K562 (cell line): ENCODE results near the gene TLE6. TPM values are rescaled to one million over a fixed set of nuclear protein-coding genes. Genes with fewer than 3 reads are reported as not detected.

Source experiments
- AFF4 ChIP-seq: sonication (generic); formaldehyde crosslinking; IDR thresholded peaks from 2 replicates; pipeline ENCODE4 v1.8.0; 2023; ENCODE audit warnings: mild to moderate bottlenecking, missing genetic modification reagents
- CHD1 ChIP-seq: fragments of 200-600 bp; sonication (generic); IDR thresholded peaks from one replicate; pipeline ENCODE4 v1.6.1; 2012; ENCODE audit warnings: mild to moderate bottlenecking, moderate library complexity, low read length, inconsistent platforms
- CSDE1 ChIP-seq, 2 experiments: fragments of 450-650 bp; IDR thresholded peaks; 2 replicates each; pipeline ENCODE4 v1.6.1; 2016; ENCODE audit warnings: mild to moderate bottlenecking in 1 of 2
- FIP1L1 ChIP-seq: fragments of 200-400 bp; formaldehyde crosslinking; IDR thresholded peaks from 2 replicates; pipeline ENCODE4 v1.6.1; 2018; ENCODE audit warnings: mild to moderate bottlenecking, low read depth, low read length; ENCODE audit not compliant: poor library complexity, severe bottlenecking
- HINFP ChIP-seq: fragments of 450-650 bp; conservative IDR thresholded peaks from 2 replicates; pipeline ENCODE4 v1.6.1; 2016; ENCODE audit warnings: missing genetic modification characterization, low read depth, mild to moderate bottlenecking, control low read depth, missing compliant biosample characterization
- HMGN3 ChIP-seq: IDR thresholded peaks from 2 replicates; pipeline ENCODE4 v1.6.1; 2011; ENCODE audit warnings: borderline replicate concordance, low read depth, mild to moderate bottlenecking, mixed read lengths, low read length; ENCODE audit not compliant: insufficient read length; ENCODE audit errors: extremely low read depth
- MAFF ChIP-seq: IDR thresholded peaks from 2 replicates; pipeline ENCODE4 v1.6.1; 2012; ENCODE audit warnings: low read length, improper control_type of control experiment
- MBD2 ChIP-seq: sonication (generic); IDR thresholded peaks from 2 replicates; pipeline ENCODE4 v1.6.1; 2016; ENCODE audit warnings: low read depth, borderline replicate concordance
- MEIS2 ChIP-seq: fragments of 450-650 bp; IDR thresholded peaks from 2 replicates; pipeline ENCODE4 v1.6.1; 2014; ENCODE audit warnings: mild to moderate bottlenecking; ENCODE audit not compliant: partially characterized antibody
- MYNN ChIP-seq, 2 experiments: sonication (generic); formaldehyde crosslinking in 1 of 2; IDR thresholded peaks; 2 replicates each; pipeline versions ENCODE4 v1.5.0 to v1.6.1; 2016 to 2020; ENCODE audit warnings: antibody characterized with exemption in 1 of 2, missing genetic modification reagents in 1 of 2
- NCOR1 ChIP-seq: fragments of 450-650 bp; IDR thresholded peaks from 2 replicates; pipeline ENCODE4 v1.6.1; 2016; ENCODE audit warnings: mild to moderate bottlenecking, moderate library complexity
- POLR2A ChIP-seq: fragments of 450-650 bp; conservative IDR thresholded peaks from 2 replicates; pipeline ENCODE4 v1.6.1; 2016
- SETDB1 ChIP-seq: IDR thresholded peaks from one replicate; pipeline ENCODE4 v1.6.1; 2012; ENCODE audit warnings: low read length, control low read depth, inconsistent platforms
- SPI1 ChIP-seq: IDR thresholded peaks from 2 replicates; pipeline ENCODE4 v1.6.1; 2011; ENCODE audit warnings: low read depth, low read length, control low read depth, borderline replicate concordance
- SRSF9 ChIP-seq: fragments of 200-400 bp; formaldehyde crosslinking; IDR thresholded peaks from 2 replicates; pipeline ENCODE4 v1.6.1; 2017; ENCODE audit warnings: low read depth, low read length, borderline replicate concordance
- TAL1 ChIP-seq: fragments of 450-650 bp; IDR thresholded peaks from 2 replicates; pipeline ENCODE4 v1.6.1; 2016; ENCODE audit warnings: mild to moderate bottlenecking
- TCF7 ChIP-seq: sonication (generic); IDR thresholded peaks from 2 replicates; pipeline ENCODE4 v1.6.1; 2016; ENCODE audit warnings: antibody characterized with exemption, borderline replicate concordance
- TCF7L2 ChIP-seq: fragments of 150-350 bp; IDR thresholded peaks from 2 replicates; pipeline ENCODE4 v1.6.1; 2016; ENCODE audit warnings: low read depth, mild to moderate bottlenecking, low read length, moderate library complexity
- TFE3 ChIP-seq: fragments of 450-650 bp; formaldehyde crosslinking; IDR thresholded peaks from 2 replicates; pipeline ENCODE4 v1.4.0; 2020; ENCODE audit warnings: mild to moderate bottlenecking, mixed read lengths
- TRIM24 ChIP-seq, 2 experiments: fragments of 450-650 bp; IDR thresholded peaks; 2 replicates each; pipeline ENCODE4 v1.6.1; 2016
- ZFP30 ChIP-seq: fragments of 250-450 bp; sonication (Bioruptor Pico); IDR thresholded peaks from 2 replicates; pipeline ENCODE4 v1.8.0; 2022; ENCODE audit warnings: moderate library complexity, mild to moderate bottlenecking, inconsistent platforms, borderline replicate concordance
- ZNF133 ChIP-seq: fragments of 250-450 bp; sonication (Bioruptor Pico); IDR thresholded peaks from 2 replicates; pipeline ENCODE4 v1.4.0; 2020; ENCODE audit warnings: mild to moderate bottlenecking
- ZNF24 ChIP-seq: fragments of 450-650 bp; IDR thresholded peaks from 2 replicates; pipeline ENCODE4 v1.6.1; 2016
- ZNF586 ChIP-seq: fragments of 450-650 bp; formaldehyde crosslinking; conservative IDR thresholded peaks from 2 replicates; pipeline ENCODE4 v1.4.0; 2020; ENCODE audit warnings: mild to moderate bottlenecking, moderate library complexity
- polyA plus RNA-seq, 8 experiments: library from polyadenylated mRNA; depleted of rRNA in 4 of 8; stranded (reverse) in 5 of 8; unstranded in 3 of 8; fragments of >200 nt; fragmentation: Nextera tagmentation in 2 of 8; fragmentation: Illumina TruSeq in 1 of 8; extraction: Ambion mirVana in 2 of 8; extraction: Trizol in 1 of 8; gene quantifications; 2 replicates each; pipeline versions ENCODE4 v1.2.1 to v1.2.3, GENCODE V29; 2011 to 2014; ENCODE audit warnings: inconsistent platforms in 1 of 8, missing spikeins in 1 of 8
- total RNA-seq, 7 experiments: library from RNA; depleted of rRNA in 6 of 7; stranded (reverse); fragments of >200 nt in 6 of 7; fragmentation: Illumina TruSeq in 2 of 7; extraction: Trizol in 2 of 7; gene quantifications; 2 replicates each; pipeline versions ENCODE4 v1.2.1 to v1.2.3, GENCODE V29; 2011 to 2021; ENCODE audit warnings: low replicate concordance in 1 of 7

TLE6 gene
- total and polyA plus RNA-seq, 9 of the 15 experiments (the other 6 are each of a cell fraction or from before 2014, with no cell fraction given): 1.1 to 6.1 (median 2.5) TPM

GRCh38 chr19:3035542-3036118 lies 58.3 kb downstream of the TLE6 start (continued):
- TF ChIP-seq ZNF133 (CRISPR knock-in tag) (no peak), POLR2A (peak; percentile 83), MEIS2 (no peak), ZFP30 (CRISPR knock-in tag) (no peak), MBD2 (peak; percentile 95), ZNF24 (no peak; the same call in 1 of the 2 replicates), NCOR1 (no peak), HINFP (tag) (no peak), SRSF9 (no peak), TFE3 (CRISPR knock-in tag) (no peak), MYNN (IDR thresholded peaks at IDR 0.05) (peak; percentile 91), MYNN (CRISPR knock-in tag; IDR thresholded peaks at IDR 0.05) (no peak; the same call in 1 of the 2 replicates), CSDE1 (IDR thresholded peaks at IDR 0.05) (no peak), FIP1L1 (no peak), TCF7L2 (no peak), ZNF586 (CRISPR knock-in tag) (no peak), TCF7 (no peak), AFF4 (CRISPR knock-in tag) (peak; percentile 60; the same call in 1 of the 2 replicates), TAL1 (no peak), MAFF (0 out of 2 replicates have a peak, but pooled peaks have one; percentile 5), SETDB1 (no peak), SPI1 (no peak), TRIM24 (IDR thresholded peaks at IDR 0.05) (no peak), CHD1 (no peak), HMGN3 (peak; percentile 54)
